Measurements from ENCODE around the gene FOXJ3. TPM values are rescaled to one million over a fixed set of nuclear protein-coding genes. Genes with fewer than 3 reads are reported as not detected.

Gene FOXJ3
- polyA plus RNA-seq, 6 donors from 2014 or later: 19.8 to 46.0 (median 36.4) TPM

DNA sequence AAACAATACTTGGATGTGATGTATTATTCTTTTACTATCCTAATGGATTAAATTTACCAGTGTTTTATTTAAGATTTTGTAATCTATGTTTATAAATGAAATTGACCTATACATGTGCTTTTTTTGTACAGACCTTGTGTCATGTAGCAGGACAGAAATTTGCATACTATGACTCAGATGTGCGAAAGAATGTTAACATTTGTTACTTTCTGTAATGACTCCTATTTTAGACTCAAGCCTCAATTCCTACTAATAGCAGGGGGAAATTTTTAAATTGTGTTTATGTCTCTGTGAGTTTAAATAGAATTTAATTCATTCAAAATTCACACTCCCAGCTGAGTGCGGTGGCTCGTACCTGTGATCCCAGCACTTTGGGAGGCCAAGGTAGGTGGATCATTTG is 23.8 kb upstream of the FOXJ3 start:
- Mint-ChIP-seq H3K36me3 (no peaks in the 10 kb centered on the region), H3K4me3 (no peak overlapping the region), H3K27me3 (peaks cover 15 to 39% (median 38%) of the 10 kb centered on the region in 3 donors), H3K27ac (no peak overlapping the region), H3K9me3 (no peaks in the 10 kb centered on the region), H3K4me1 (no peaks in the 10 kb centered on the region)
- no peak for DNase-seq
- no peak for ATAC-seq (ENCODE audit: low read depth in 2 of 2)

DNA sequence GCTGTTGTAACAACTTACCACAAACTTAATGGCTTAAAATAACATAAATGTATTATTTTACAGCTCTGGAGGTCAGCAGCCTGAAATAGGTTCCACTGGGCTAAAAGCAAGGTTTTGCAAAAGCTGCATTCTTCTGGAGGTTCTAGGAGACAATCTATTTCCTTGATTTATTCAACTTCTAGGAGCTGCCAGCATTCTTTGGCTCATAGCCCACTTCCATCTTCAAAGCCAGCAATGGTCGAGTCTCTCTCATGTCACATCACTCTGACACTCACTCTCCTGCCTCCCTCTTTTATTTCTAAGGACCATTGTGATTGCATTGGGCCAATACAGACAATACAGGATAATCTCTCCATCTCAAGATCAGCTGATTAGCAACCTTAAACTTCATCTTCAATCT is 15.1 kb upstream of the FOXJ3 start:
- H3K4me3 Mint-ChIP-seq: no peak overlapping the region
- no peaks in the 10 kb centered on the region for H3K36me3 Mint-ChIP-seq
- H3K27me3 Mint-ChIP-seq: peaks cover 37 to 61% (median 46%) of the 10 kb centered on the region in 3 donors
- H3K9me3 Mint-ChIP-seq: no peaks in the 10 kb centered on the region
- H3K27ac Mint-ChIP-seq: no peak overlapping the region
- DNase-seq (no peak), ATAC-seq (ENCODE audit: low read depth in 2 of 2) (no peak)
- H3K4me1 Mint-ChIP-seq: no peaks in the 10 kb centered on the region

DNA sequence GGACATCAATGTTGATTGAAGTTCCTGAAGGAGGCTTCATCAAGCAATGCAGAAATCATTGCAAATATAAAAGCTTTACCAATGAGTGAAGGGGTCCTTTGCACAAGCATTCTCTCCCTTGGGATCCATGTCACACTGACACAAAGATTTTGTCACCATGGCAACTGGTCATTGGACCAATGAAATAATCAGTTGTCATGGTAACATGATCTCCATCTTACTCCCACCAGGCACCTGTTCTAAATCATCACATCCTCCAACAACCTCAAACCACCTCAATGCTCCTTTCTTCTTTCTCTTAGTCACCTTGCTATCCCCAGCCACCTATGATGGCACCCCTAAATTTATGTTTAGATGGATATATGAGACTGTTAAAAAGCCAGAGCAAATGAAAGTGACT is 13.5 kb upstream of the FOXJ3 start:
- H3K9me3 Mint-ChIP-seq: no peaks in the 10 kb centered on the region
- no peak overlapping the region for H3K4me3 Mint-ChIP-seq
- no peaks in the 10 kb centered on the region for H3K4me1 Mint-ChIP-seq
- no peak for DNase-seq
- ATAC-seq (ENCODE audit: low read depth in 2 of 2): peak; percentile 33 to 45
- H3K27ac Mint-ChIP-seq: peak overlapping the region in 1 of 6 donors; percentile 9
- H3K36me3 Mint-ChIP-seq: no peaks in the 10 kb centered on the region
- H3K27me3 Mint-ChIP-seq: peaks cover 37 to 62% (median 38%) of the 10 kb centered on the region in 3 donors

DNA sequence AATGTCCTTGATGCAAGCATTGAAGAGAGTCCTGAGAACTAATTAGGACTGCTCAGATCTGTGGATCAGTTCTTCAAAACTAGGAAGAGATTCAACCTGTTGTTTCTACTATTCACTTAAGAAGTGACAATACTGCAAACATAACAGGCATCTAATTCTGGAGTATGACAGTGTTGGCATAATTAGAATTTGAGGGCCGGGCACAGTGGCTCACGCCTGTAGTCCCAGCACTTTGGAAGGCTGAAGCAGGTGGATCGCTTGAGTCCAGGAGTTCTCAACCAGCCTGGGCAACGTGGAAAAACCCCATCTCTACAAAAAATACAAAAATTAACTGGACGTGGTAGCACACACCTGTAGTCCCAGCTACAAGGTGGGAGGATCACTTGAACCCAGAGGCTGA is 8.0 kb upstream of the FOXJ3 start:
- Mint-ChIP-seq H3K9me3 (no peaks in the 10 kb centered on the region), H3K4me1 (no peaks in the 10 kb centered on the region), H3K27me3 (peaks cover 10 to 24% (median 22%) of the 10 kb centered on the region in 3 donors), H3K4me3 (no peak overlapping the region), H3K27ac (peak overlapping the region in 1 of 6 donors; percentile 96), H3K36me3 (no peaks in the 10 kb centered on the region)
- ATAC-seq (ENCODE audit: low read depth in 2 of 2) (no peak), DNase-seq (no peak)

DNA sequence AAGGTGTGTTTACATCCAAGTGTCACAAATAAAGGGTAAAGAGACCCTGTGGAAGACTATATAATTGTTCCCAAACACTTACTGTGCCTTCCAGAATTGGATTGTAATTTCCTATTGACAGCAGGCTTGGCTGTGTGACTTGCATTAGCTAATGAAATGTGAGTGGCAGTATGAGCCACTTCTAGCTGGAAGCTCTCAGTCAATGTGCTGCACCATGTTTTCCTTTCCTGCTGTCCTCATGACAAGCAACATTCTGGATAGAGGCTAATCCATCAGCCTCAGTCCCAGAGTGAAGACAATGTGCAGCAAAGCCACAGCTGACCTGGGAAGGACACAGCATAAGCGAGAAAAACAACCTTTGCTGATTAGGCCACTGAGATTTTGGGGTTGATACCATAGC is 5.9 kb upstream of the FOXJ3 start:
- H3K27me3 Mint-ChIP-seq: peaks cover 5 to 10% (median 9%) of the 10 kb centered on the region in 3 donors
- ATAC-seq (ENCODE audit: low read depth in 2 of 2) (no peak), DNase-seq (no peak)
- H3K9me3 Mint-ChIP-seq: no peaks in the 10 kb centered on the region
- no peak overlapping the region for H3K27ac Mint-ChIP-seq
- H3K4me1 Mint-ChIP-seq: peaks cover 8 to 14% (median 13%) of the 10 kb centered on the region in 3 donors
- no peak overlapping the region for H3K4me3 Mint-ChIP-seq
- no peaks in the 10 kb centered on the region for H3K36me3 Mint-ChIP-seq

DNA sequence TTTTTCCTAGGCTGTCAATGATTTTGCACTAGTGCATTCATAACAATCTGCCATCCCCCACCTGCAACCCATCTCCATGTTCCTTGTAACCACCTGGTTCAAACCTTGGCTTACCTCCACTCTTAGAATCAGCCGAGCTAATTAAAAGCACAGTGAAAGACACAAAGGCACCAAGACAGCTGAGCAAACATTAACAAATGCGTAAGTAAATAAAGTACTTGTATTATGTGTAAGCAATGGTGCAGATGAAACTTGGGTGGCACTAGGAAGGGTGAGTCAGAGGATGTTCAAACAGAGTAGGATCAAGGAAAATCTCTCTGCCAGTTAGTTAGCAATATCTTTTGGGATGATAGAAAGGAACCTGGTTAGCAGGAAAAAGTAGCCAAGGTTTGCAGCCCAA is 5.1 kb upstream of the FOXJ3 start:
- H3K27ac Mint-ChIP-seq: no peak overlapping the region
- H3K4me1 Mint-ChIP-seq: peaks cover 12 to 18% (median 17%) of the 10 kb centered on the region in 3 donors
- ATAC-seq (ENCODE audit: low read depth in 2 of 2): no peak

DNA sequence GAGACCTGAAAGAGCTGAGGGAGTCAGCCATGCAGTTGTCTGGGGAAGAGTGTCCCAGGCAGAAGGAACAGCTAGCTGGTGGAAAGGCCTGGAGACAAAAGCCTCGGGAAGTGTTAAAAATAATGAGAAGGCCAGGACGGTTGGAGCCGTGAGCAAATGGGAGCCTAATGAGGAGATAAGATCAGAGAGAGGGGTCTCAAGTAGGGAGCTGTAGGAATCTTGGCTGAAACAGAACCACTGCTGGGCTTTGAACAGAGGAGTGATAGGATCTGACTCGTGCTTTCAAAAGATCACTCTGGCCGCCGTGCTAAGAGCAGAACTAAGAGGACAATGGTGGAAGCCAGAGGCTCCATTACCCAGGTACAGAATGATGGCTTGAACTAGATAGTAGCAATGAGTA is 1.9 kb upstream of the FOXJ3 start:
- Mint-ChIP-seq H3K4me3 (peak overlapping the region in 2 of 8 donors; percentile 19 to 23), H3K27me3 (no peaks in the 10 kb centered on the region), H3K4me1 (peaks cover 34 to 42% (median 41%) of the 10 kb centered on the region in 3 donors), H3K9me3 (no peaks in the 10 kb centered on the region), H3K27ac (no peak overlapping the region), H3K36me3 (no peaks in the 10 kb centered on the region)
- ATAC-seq (ENCODE audit: low read depth in 2 of 2) (no peak), DNase-seq (no peak)

More for the DNA sequence above, 5.1 kb upstream of the FOXJ3 start:
- no peak for DNase-seq
- Mint-ChIP-seq H3K9me3 (no peaks in the 10 kb centered on the region), H3K27me3 (peaks cover 0 to 2% (median under 1%) of the 10 kb centered on the region in 3 donors), H3K4me3 (no peak overlapping the region), H3K36me3 (no peaks in the 10 kb centered on the region)

DNA sequence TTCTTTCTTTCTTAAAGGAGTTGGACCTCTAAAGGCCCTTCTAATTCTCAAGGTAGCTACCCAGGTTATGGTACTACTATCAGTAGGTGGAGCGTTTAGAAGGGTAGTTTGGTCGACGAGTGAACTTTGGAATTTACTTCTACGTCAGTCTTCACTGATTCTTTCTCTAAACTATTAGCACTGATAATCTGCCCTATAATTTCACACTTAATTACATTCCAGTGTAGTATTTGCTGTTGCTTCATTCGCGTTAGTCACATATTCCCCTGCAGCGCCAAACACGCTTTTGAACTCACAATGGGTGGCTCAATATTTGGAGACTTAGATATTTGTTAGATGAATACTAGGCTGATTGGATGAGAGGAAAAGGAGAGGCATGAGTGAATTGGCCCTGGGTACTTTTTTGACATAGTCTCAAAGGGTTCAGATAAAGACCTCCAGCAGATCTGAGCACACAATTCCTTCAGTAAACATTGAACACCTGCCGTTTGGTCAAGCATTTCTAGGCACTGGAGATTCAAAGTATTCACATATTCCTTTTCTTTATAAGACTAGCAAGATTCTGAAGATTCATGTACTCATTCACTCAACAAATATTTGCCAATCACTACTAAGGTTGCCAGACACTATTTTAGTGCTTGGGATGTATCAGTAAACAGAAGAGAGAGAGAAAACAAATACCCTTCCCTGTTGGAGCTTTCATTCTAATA is 929 bp upstream of the FOXJ3 start:
- H3K27me3 Mint-ChIP-seq: no peaks in the 10 kb centered on the region
- H3K9me3 Mint-ChIP-seq: no peaks in the 10 kb centered on the region
- H3K4me3 Mint-ChIP-seq: peak overlapping the region; percentile 87 to 96 (median 93)
- ATAC-seq (ENCODE audit: low read depth in 2 of 2) (no peak), DNase-seq (no peak)
- no peaks in the 10 kb centered on the region for H3K36me3 Mint-ChIP-seq
- H3K27ac Mint-ChIP-seq: peak overlapping the region; percentile 86 to 94 (median 93)
- peaks cover 38 to 50% (median 44%) of the 10 kb centered on the region in 3 donors for H3K4me1 Mint-ChIP-seq

DNA sequence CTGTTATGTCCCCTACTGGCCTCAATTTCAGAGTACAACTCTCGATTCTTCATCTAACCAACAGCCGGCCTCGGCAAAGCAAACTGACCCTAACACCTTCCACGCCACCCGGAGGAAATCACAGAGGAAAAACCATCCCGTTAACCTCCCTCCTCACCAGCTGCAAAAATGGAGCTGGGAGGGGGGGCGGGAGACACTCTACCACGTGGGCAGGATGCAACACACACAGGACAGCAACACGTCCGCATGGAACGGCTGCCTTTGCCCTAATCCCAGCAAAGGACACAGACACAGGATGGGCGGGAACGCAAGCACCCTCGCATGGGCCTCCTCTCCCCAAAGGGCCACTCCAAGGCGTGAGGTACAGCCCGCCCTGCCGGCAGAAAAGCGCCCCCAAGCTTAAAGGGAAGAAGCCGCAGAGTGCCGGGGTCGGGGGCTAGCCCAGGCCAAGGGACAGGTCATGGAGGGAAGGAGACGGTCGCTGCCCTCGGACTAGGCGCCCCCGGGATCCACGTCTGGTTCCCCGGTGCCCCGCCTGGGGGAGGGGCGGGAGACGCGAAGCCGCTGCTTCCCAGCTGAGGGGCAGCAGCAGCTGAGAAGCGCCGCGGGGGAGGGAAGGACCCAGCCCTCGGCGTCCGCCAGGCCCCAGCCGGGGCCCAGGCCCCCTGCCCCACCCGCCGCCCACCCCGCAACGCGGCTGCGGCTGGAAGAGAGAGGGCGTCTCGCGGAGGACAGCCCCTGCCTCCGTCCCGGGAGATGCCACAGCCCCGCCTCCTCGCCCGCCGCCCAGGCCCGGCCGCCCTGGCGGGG is 590 bp downstream of the FOXJ3 start:
- ATAC-seq (ENCODE audit: low read depth in 2 of 2): peak; percentile 51 to 52
- no peak for DNase-seq
- H3K9me3 Mint-ChIP-seq: no peaks in the 10 kb centered on the region
- peak overlapping the region; percentile 91 to 97 (median 94) for H3K27ac Mint-ChIP-seq
- no peaks in the 10 kb centered on the region for H3K36me3 Mint-ChIP-seq
- H3K4me1 Mint-ChIP-seq: peaks cover 48 to 61% (median 51%) of the 10 kb centered on the region in 3 donors
- H3K4me3 Mint-ChIP-seq: peak overlapping the region; percentile 87 to 96 (median 93)
- no peaks in the 10 kb centered on the region for H3K27me3 Mint-ChIP-seq

DNA sequence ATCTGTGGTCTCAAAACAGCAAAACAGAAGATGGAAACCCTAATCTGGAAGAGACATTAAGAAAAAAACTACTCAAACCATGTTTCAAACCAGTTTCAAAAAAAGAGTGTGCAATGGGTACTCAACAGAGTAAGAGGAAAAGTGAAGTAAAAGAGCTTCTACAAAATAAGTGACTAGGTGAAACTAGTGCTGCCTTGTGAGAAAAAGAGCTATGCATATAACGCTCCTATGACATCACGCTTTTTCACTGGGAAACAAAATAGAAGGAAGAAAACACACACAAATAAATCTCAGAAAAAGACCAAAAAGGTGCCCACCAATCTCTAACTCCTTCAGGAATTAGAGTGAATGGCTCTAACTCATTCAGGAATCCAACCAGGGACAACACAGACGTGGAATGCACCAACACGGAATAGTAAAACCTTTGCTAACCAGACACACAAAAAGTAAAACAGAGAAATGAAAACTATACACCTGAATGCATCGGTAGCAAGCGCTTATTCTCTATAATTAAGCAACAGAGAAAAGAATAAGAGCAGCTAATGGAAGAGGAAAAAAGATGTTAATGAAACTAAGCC is 1.3 kb downstream of the FOXJ3 start:
- H3K4me3 Mint-ChIP-seq: peak overlapping the region; percentile 87 to 96 (median 93)
- no peak for DNase-seq
- no peaks in the 10 kb centered on the region for H3K27me3 Mint-ChIP-seq
- no peak for ATAC-seq (ENCODE audit: low read depth in 2 of 2)
- peaks cover 54 to 65% (median 54%) of the 10 kb centered on the region in 3 donors for H3K4me1 Mint-ChIP-seq
- no peaks in the 10 kb centered on the region for H3K9me3 Mint-ChIP-seq
- peak overlapping the region; percentile 91 to 97 (median 94) for H3K27ac Mint-ChIP-seq
- H3K36me3 Mint-ChIP-seq: no peaks in the 10 kb centered on the region

DNA sequence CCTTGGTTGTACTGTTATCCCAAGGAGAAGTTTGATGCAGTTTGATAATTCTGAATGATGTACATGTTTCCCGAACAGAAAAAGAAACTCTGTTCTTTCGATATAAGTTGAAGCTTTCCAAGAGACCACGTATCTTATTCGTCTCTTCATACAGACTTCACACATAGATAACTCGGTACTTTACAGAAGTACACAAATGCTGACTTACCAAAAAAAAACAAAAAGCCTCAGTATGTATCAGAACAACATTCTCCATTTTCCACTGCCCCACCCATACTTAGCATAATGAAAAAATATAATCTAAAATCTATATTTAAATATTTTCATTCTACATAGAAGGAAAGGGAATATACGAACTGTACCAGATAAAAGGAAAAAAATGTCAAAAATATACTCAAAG is 2.2 kb downstream of the FOXJ3 start:
- H3K27ac Mint-ChIP-seq: peak overlapping the region in 1 of 6 donors; percentile 7
- no peak for DNase-seq
- peak overlapping the region in 4 of 8 donors; percentile 74 to 96 (median 90) for H3K4me3 Mint-ChIP-seq
- H3K9me3 Mint-ChIP-seq: no peaks in the 10 kb centered on the region
- no peak for ATAC-seq (ENCODE audit: low read depth in 2 of 2)
- no peaks in the 10 kb centered on the region for H3K27me3 Mint-ChIP-seq
- peaks cover 54 to 65% (median 58%) of the 10 kb centered on the region in 3 donors for H3K4me1 Mint-ChIP-seq
- no peaks in the 10 kb centered on the region for H3K36me3 Mint-ChIP-seq

DNA sequence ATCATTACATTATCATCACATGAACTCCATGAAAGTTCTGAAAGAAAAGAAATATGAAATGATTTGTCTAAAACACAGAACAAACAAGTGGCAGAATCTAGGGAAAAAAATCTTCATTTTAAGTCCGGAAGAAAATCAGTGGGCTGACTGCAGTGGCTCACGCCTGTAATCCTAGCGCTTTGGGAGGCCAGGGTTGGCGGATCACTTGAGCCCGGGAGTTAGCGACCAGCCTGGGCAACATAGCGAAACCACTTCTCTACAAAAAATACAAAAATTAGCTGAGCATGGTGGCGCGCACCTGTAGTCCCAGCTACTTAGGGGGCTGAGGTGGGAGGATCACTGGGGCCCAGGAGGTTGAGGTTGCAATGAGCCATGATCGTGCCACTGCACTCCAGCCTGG is 4.8 kb downstream of the FOXJ3 start:
- no peaks in the 10 kb centered on the region for H3K27me3 Mint-ChIP-seq
- H3K9me3 Mint-ChIP-seq: no peaks in the 10 kb centered on the region
- peak overlapping the region in 1 of 6 donors; percentile 30 for H3K27ac Mint-ChIP-seq
- H3K4me1 Mint-ChIP-seq: peaks cover 56 to 66% (median 63%) of the 10 kb centered on the region in 3 donors
- DNase-seq (no peak), ATAC-seq (ENCODE audit: low read depth in 2 of 2) (no peak)
- no peaks in the 10 kb centered on the region for H3K36me3 Mint-ChIP-seq
- H3K4me3 Mint-ChIP-seq: peak overlapping the region in 1 of 8 donors; percentile 26

DNA sequence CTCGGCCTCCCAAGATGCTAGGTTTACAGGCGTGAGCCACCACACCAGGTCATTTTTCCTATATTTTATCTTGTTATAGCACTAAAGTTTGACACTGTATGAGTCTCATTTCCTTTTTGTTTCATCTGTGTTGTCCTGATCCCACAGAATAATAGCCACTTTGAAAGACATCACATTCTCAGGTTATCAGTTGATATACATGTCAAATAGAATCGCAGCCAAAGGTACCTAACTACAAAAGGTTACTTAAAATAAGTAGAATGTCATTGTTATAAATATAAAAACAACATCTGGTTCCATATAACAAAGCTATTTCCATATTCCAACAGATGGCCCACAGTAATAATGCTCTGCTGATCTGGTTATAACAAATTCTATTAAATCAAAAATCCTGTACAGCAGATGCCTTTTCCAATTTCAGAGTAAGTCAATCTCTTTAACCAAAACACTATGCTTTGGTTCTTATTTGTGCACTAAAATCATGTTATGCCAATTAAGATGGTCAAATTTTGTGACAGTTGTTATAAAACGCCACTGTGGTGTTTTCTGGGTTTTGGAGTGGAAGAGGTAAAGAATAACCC is 6.0 kb downstream of the FOXJ3 start:
- no peaks in the 10 kb centered on the region for H3K36me3 Mint-ChIP-seq
- no peak for ATAC-seq (ENCODE audit: low read depth in 2 of 2)
- no peaks in the 10 kb centered on the region for H3K27me3 Mint-ChIP-seq
- peak overlapping the region in 2 of 8 donors; percentile 6 to 45 for H3K4me3 Mint-ChIP-seq
- no peaks in the 10 kb centered on the region for H3K9me3 Mint-ChIP-seq
- no peak for DNase-seq
- peak overlapping the region in 1 of 6 donors; percentile 32 for H3K27ac Mint-ChIP-seq
- H3K4me1 Mint-ChIP-seq: peaks cover 62 to 68% (median 67%) of the 10 kb centered on the region in 3 donors

Measured in naive B cell (primary cell).